ENCODE data around the gene CEP89. TPM values are rescaled to one million over a fixed set of nuclear protein-coding genes. Genes with fewer than 3 reads are reported as not detected.

CEP89 gene
- total RNA-seq, 1 experiment from 2014 or later, result 21.1 TPM

GRCh38 chr19:32828643-32829344 lies 143.0 kb downstream of the CEP89 start:
- ChIA-PET CTCF (interaction anchor here (0.6 kb wide), 1 partner anchor 148 kb away, joined by 3 read pairs; no protein-coding TSS in a partner anchor), POLR2A (no interaction called here)
- H3K4me3 Mint-ChIP-seq, result no peak overlapping the region
- no peak overlapping the region for H3K27ac Mint-ChIP-seq
- no peaks in the 10 kb centered on the region for H3K36me3 Mint-ChIP-seq
- DNase-seq (ENCODE audit: low spot score) (no peak), ATAC-seq (no peak)
- peaks cover 31% of the 10 kb centered on the region for H3K4me1 Mint-ChIP-seq
- no peak for TF ChIP-seq E2F1 (CRISPR knock-in tag; IDR thresholded peaks at IDR 0.05)
- TF ChIP-seq MLX (CRISPR knock-in tag; IDR thresholded peaks at IDR 0.05), result no peak
- no peak for TF ChIP-seq CDX4 (CRISPR knock-in tag; IDR thresholded peaks at IDR 0.05; ENCODE audit: borderline replicate concordance)
- no peak for TF ChIP-seq USF2 (CRISPR knock-in tag; IDR thresholded peaks at IDR 0.05)
- no peak for TF ChIP-seq ESRRA (CRISPR knock-in tag; IDR thresholded peaks at IDR 0.05; ENCODE audit: borderline replicate concordance)
- TF ChIP-seq ZNF232 (CRISPR knock-in tag; IDR thresholded peaks at IDR 0.05), result no peak
- TF ChIP-seq USF1 (CRISPR knock-in tag; IDR thresholded peaks at IDR 0.05), result no peak
- TF ChIP-seq HMGXB4 (CRISPR knock-in tag; IDR thresholded peaks at IDR 0.05), result no peak
- no peak for TF ChIP-seq JUN (CRISPR knock-in tag; IDR thresholded peaks at IDR 0.05)
- TF ChIP-seq ZNF425 (CRISPR knock-in tag; conservative IDR thresholded peaks at IDR 0.05), result no peak
- TF ChIP-seq RORB (CRISPR knock-in tag; IDR thresholded peaks at IDR 0.05), result no peak
- TF ChIP-seq ETV6 (CRISPR knock-in tag; IDR thresholded peaks at IDR 0.05), result no peak
- no peak for TF ChIP-seq FOXK1 (CRISPR knock-in tag; IDR thresholded peaks at IDR 0.05)
- TF ChIP-seq NR2C2 (CRISPR knock-in tag; IDR thresholded peaks at IDR 0.05), result no peak
- no peak for TF ChIP-seq ZNF219 (CRISPR knock-in tag; IDR thresholded peaks at IDR 0.05; ENCODE audit: borderline replicate concordance)
- no peak for TF ChIP-seq RELA (CRISPR knock-in tag; IDR thresholded peaks at IDR 0.05; ENCODE audit: borderline replicate concordance)
- no peak for TF ChIP-seq FOXP4 (CRISPR knock-in tag; IDR thresholded peaks at IDR 0.05)
- no peak for TF ChIP-seq IRF2 (CRISPR knock-in tag; IDR thresholded peaks at IDR 0.05; ENCODE audit: borderline replicate concordance, low read depth)
- no peaks in the 10 kb centered on the region for H3K27me3 Mint-ChIP-seq (ENCODE audit: low read depth)
- no peaks in the 10 kb centered on the region for H3K9me3 Mint-ChIP-seq
